Neural progenitor cell (in vitro differentiated cells): ENCODE measurements around the gene PRDM9.

Experiments used
- EZH2 ChIP-seq: fragments of 200-600 bp; sonication (generic); IDR thresholded peaks from 2 replicates; pipeline ENCODE4 v1.6.1; 2017; ENCODE audit warnings: antibody characterized with exemption, mild to moderate bottlenecking, moderate library complexity
- TF ChIP-seq, protein P1 (sequence below): fragments of 200-600 bp; sonication (generic); IDR thresholded peaks from 2 replicates; pipeline ENCODE4 v1.5.1; 2017; ENCODE audit warnings: antibody characterized with exemption, mild to moderate bottlenecking

DNA sequence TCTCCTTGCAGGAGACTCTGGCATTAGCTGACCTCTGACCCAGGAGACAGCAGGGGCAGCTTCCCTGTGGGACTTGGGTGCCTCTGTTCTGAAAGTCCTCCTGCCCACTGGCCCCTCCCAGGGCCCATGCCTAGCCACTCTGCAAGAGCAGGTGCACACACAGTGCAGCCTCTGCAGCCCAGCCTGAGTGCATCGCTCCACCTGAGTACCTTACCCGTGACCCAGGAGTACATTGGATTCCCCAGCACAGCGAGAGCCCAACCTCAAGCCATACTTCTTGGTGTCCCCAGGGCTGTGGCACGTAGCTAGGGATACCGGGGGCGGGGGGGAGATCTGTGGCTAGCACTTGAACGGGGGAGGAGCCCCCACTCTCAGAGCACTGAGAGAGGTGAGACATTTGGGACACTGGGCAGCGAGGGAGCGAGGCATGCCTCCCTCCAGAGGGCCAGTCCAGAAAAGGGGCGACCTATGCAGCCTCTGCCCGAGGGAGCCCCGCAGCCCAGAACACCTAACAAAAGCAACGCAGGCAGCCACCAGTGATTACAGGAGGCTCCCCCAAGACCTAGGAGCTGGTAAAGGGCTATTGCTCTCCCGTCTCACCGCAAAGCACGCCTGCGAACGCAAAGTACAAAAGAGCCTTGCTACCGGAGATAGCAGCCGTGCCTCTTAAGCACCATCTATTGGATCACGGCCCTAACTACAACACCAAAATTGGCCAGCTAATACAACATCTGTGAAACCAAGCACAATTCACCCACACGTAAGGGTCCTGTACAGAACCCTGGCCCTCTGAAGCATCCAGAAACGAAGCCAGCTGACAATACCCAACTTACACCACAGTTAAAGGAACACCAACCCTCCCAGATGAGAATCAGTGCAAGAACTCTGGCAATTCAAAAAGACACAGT is 826 bp upstream of the PRDM9 start:
- TF ChIP-seq, protein P1, sequence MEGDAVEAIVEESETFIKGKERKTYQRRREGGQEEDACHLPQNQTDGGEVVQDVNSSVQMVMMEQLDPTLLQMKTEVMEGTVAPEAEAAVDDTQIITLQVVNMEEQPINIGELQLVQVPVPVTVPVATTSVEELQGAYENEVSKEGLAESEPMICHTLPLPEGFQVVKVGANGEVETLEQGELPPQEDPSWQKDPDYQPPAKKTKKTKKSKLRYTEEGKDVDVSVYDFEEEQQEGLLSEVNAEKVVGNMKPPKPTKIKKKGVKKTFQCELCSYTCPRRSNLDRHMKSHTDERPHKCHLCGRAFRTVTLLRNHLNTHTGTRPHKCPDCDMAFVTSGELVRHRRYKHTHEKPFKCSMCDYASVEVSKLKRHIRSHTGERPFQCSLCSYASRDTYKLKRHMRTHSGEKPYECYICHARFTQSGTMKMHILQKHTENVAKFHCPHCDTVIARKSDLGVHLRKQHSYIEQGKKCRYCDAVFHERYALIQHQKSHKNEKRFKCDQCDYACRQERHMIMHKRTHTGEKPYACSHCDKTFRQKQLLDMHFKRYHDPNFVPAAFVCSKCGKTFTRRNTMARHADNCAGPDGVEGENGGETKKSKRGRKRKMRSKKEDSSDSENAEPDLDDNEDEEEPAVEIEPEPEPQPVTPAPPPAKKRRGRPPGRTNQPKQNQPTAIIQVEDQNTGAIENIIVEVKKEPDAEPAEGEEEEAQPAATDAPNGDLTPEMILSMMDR: peak; percentile 50
- TF ChIP-seq EZH2: no peak
